GM12873 (cell line): ENCODE results near the gene NRXN3.

Experiments
- TF ChIP-seq, protein P1 (sequence below): IDR thresholded peaks from 2 replicates; pipeline ENCODE4 v1.5.1; 2012; ENCODE audit warnings: low read depth, mild to moderate bottlenecking, moderate library complexity, low read length, control low read depth; ENCODE audit not compliant: insufficient read depth; ENCODE audit errors: missing control alignments

Gene NRXN3

GRCh38 chr14:79693935-79694334 is 1523.8 kb downstream of the NRXN3 start:
- TF ChIP-seq, protein P1, sequence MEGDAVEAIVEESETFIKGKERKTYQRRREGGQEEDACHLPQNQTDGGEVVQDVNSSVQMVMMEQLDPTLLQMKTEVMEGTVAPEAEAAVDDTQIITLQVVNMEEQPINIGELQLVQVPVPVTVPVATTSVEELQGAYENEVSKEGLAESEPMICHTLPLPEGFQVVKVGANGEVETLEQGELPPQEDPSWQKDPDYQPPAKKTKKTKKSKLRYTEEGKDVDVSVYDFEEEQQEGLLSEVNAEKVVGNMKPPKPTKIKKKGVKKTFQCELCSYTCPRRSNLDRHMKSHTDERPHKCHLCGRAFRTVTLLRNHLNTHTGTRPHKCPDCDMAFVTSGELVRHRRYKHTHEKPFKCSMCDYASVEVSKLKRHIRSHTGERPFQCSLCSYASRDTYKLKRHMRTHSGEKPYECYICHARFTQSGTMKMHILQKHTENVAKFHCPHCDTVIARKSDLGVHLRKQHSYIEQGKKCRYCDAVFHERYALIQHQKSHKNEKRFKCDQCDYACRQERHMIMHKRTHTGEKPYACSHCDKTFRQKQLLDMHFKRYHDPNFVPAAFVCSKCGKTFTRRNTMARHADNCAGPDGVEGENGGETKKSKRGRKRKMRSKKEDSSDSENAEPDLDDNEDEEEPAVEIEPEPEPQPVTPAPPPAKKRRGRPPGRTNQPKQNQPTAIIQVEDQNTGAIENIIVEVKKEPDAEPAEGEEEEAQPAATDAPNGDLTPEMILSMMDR = no peak

- TF ChIP-seq, protein P1 = no peak
Measured at GRCh38 chr14:79695307-79695706, 1525.1 kb downstream of the NRXN3 start.

DNA sequence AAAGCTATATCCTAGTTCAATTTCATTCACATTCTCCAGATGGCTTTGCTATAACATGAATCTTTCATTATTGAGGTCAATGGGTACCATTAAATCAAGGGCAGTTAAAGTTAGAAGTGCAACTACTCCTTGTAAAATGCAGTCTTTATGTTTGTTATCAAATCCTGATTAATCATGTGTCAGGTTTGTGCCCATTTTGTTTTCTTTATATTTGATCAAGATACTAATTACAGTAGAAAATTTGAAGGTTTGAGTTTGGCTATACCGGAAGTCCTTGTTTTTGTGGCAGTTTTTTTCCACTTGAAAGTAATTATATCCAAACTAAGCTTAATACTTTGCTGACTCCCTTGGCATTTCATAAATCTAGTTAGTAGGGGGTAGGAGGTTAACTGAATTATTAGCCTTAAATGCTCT is 1528.1 kb downstream of the NRXN3 start:
- TF ChIP-seq, protein P1 = no peak

GRCh38 chr14:79699206-79699605 is 1529.0 kb downstream of the NRXN3 start:
- TF ChIP-seq, protein P1 = no peak

DNA sequence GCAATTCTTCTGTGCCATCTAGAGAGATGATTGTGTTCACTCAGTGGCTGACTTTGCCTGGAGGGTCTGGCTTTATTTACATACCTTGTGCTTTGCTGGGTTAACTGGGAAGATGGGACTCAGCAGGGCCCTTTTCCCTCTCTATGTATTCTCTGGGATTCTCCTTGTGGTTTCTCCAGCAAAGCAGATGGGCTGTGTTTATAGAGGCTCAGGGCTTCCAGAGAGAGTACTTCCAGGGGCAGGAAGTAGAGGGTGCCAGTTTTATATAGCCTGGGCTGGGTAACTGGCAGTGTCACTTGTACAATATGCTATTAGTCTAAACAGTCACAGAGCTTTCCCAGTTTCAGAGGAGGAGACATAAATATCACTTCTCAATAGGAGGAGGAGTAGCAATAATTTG is 1531.2 kb downstream of the NRXN3 start:
- TF ChIP-seq, protein P1 = no peak

DNA sequence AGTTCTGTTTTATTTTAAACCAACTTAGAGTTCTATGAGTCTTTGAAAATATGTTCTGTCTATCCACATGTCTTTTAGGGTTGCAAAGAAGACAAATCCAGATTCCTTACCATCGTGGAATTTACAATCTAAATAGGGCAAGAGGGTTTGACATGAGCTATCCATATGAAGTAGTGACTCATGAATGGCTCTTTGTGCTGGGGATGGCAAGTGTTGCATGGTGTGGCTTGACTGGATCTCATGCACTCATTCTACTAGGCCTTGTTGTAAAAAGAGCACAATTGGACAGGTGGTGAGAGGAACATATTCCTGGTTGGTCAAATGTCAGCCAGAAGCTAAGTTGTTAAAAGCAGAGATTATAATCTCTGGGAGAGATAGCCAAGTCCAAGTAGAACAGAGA is 1532.0 kb downstream of the NRXN3 start:
- TF ChIP-seq, protein P1 = no peak

DNA sequence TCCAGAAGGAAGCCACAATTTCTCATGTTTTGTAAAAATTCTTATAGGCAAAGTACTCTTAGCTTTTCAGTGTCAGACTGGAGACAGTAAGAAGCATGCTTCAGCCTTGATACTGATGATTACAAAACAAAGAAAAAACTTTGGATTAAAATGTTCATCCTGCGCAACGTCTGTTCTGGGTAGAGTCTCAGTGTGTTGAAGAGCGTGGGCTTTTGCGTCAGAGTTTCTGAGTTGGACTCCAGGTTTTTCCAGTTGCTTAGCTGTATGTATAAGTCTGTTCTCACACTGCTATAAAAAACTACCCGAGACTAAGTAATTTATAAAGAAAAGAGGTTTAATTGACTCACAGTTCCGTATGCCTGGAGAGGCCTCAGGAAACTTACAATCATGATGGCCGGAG is 1533.0 kb downstream of the NRXN3 start:
- TF ChIP-seq, protein P1 = no peak
